ENCODE data around the gene DGKG.
A peak's percentile ranks its signal among the peaks of the same experiment; 100 is the strongest.

DGKG gene

DNA sequence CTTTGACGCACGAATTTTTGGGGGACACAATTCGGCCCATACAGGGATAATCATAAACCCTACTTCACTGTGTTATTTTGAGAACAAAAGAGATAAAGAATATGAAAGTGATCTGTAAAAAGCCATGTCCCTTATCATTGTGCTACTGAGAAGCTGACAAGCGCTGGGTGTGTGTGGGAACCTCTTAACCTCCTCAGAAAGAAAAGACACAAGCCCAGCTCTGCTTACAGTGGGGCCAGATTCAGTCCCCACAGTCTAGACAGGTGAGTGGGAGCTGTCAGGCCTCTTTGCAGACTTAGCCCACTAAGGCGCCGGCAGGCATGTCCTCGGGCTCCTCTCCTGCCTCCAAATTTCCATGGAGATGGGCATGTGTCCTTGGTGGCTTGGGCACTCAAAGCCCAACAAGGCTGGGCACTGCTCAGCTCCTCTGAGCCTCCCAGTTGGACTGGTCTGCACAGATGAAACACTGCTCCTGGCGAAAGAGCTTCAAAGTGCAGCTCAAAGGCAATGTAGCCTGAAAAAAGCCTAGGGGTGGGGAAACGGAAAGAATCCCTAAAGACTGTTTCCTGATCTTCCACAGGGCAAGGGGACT is 188.7 kb downstream of the DGKG start:
- no peak for DNase-seq (ENCODE audit: low read depth, low spot score)

DNA sequence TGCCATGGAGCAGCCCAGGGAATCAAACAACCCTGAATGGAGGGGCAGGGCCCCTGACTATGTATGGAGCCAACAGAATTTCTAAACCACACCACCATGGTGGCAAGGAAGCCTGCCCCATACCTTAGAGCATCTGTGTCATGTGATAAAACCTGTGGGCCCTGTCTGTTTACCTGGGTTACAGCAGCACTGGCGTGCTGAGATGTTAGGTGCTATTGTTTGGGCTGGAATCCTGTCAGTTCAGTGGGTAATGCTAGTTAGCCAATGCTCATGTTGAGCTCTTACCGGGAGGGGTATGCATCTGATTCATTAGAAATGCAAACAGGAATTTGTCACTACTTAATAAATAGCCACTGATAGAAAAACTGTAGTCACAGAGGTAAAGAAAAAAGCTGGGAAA is 189.7 kb downstream of the DGKG start:
- no peak for DNase-seq (ENCODE audit: low read depth, low spot score)

DNA sequence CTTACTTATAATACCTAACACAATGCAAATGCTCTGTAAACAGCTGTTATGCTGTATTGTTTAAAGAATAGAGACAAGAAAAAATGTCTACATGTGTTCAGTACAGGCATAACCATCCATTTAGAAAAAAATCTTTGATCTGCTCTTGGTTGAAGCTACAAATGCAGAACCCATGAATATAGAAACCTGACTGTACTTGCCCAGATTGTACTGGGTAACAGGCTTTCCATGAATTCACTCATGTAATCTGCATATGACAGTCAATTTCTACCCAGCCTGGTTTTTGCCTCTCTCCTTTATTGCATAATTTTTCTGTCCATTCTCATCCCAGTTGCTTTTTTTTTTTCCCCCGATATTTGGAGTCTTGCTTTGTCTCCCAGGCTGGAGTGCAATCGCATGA is 190.5 kb downstream of the DGKG start:
- DNase-seq (ENCODE audit: low read depth, low spot score), result no peak

DNA sequence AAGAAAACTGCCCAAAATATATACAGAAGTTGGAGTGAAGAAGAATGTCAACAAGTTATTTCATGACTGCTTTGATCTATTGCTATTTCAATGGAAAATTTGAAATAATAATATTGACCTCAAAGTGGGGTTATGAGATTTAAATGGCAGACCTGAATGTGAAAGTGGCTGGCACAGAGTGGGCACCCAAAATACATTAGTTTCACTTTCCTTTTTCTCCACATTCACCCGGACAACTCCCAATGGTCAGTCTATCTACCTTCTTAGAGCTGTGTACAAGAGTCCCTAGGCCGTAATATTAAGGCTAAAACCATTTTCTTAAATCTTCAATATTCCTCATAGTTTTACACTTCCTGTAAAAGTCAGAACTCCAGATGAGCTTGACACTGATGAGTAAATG is 191.5 kb downstream of the DGKG start:
- DNase-seq (ENCODE audit: low read depth, low spot score), result no peak

DNA sequence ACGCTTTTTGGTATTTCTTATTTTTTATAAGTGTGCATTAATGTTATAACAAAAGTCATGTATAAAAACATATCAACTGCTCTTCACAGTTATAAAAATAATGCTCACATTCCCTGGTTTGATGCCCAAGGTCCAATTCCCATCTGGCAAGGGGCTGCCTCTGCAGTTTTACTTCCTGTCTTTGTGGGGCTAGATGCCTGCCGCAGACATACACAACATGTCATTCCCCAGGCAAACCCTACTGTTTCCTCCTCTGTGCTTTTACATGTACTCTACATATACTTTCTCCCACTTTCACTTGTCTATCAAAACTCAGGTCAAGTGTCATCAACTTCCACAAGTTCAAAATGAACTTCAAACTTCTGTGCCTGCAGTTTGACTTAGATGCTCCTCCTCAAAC is 192.7 kb downstream of the DGKG start:
- no peak for DNase-seq (ENCODE audit: low read depth, low spot score)

DNA sequence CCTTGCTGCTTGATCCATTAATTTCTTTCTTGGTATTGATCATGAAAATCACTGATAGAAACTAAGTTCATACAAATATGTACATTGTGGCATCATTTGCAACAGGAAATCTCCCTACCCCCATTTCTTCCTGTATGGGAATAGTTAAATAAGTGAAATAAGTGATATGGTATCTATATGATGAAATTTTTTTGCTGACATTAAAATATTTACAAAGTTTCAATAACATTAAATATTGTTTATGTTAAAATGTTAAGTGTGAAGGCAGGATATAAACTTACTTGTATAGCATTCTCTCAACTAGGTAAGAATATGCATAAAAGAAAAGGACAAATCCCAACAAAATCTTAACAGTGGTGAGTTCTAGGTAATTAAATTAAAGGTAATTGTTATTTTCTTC is 193.1 kb downstream of the DGKG start:
- no peak for DNase-seq (ENCODE audit: low read depth, low spot score)

DNA sequence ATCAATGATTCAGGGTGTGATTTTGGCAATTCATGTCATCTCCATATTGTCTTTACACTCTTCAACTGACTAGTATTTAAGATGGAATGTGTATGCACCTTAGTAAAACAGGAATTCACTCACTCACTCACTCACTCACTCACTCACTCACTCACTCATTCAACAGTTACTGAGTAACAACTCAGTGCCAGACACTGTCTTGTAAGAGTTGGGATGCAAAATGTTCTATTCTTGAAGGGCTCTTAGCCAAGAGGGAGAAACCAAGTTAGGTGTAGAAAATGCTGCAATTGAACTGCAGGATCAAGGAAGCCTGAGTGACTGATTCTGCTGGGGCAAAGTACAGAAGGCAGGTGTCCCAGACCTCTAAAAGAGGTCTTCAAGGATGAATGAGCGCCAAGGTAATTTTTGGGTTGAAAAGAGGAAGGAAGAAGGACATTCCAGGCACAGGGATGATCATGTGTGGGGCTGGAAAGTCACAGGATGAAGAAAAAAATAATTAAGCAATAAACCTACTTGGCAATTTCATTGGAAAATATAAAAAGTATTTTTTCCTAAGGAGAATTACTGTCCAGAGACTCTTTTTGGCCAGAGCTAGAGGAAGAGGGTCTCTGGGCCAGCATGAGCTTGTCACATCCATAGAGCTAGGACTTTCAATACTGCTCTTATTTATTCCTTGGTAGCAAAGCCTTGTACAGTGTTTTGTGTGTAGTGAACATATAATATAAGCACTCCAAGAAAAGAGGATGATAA is 194.2 kb downstream of the DGKG start:
- DNase-seq (ENCODE audit: low read depth, low spot score), result no peak

DNA sequence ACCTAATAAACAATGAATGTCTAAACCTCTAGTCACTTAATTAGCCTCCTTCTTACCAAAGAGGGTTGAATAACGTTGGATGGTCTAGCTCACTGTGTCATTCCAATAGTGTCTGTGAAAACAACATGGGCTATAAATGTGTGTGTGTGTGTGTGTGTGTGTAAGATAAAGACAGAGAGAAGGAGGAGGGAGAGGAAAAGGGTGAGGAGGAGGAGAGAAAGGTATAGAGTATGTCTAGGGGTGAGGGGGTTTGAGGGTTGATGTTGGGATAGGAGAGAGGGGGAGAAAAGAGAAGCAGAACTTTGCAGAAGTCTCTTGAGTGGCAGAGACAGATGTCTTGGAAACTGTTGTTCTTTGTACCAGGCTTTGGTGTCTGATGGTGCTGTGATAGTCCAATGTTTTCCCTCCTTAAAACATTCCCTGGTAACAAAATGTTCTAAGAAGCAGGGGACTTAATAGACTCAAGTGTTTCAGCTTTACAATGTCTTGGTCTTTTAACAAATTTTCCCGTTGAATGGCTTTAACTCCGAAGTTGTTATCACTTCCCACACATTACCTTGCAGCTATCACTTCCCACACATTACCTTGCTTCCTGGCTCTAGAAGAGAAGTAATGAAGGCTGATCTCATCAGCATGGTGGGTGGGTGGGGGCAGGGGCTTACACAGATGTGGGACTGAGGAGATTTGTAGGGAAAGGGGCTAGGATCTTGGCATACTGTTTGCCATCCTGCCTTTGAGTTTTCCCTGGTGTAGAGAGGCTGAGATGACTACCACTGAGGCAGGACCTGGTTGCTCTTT is 195.3 kb downstream of the DGKG start:
- DNase-seq (ENCODE audit: low read depth, low spot score), result no peak

DNA sequence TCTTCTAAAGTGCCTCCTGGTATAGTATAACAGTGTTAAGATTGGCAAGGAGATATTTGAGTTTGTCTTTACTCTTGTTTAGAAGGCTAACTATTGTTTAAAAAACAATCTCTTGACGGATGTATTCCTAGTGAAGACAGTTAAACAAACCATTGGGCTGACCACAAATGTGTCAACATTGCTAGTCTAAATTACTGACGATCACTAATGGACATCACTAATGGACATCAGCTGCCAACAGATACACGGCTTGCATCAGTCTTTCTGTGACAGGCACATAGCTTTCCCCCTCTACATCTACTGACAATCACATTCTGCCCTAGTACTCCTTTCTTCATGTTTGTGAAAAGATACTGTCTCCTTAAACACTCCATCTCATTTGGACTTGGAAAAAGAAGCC is 196.0 kb downstream of the DGKG start:
- no peak for DNase-seq (ENCODE audit: low read depth, low spot score)

DNA sequence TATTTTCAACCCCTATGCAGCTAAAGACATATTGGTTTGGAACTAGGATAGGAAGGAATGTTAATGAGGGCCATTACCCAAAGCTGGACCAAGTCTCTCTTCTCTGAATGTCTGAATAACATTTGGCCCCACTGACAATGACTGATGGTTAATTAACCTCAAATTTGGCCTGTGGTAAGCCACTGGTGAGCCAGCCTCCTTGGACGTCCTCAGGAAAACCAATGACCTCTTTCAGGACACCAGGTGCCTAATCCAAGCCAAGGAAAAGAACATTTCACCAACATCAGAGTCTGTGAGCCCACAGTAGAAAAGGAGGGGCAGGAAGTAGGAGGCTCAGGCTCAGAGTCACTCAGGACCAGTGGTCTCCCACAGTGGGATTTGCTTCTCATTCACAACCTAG is 196.7 kb downstream of the DGKG start:
- no peak for DNase-seq (ENCODE audit: low read depth, low spot score)

DNA sequence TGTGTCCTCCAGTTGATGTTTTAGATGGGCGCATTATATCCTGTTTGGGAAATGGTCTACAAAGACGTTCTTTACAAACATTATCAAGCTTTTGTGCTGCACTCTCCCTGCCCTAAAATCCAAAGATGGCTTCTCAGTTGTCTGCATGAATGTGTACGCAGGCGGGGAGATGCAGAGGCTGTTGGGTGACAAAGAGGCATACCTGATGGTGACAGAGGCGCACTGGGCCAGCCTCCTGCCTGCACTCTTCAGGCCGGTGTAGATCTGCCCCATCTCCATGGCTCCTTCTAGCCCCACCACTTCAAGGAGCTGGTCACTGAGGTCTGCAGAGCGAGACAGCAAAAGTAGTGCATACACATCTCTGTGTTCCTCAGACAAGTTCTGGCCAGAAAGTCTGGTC is 197.3 kb downstream of the DGKG start:
- DNase-seq (ENCODE audit: low read depth, low spot score), result no peak

DNA sequence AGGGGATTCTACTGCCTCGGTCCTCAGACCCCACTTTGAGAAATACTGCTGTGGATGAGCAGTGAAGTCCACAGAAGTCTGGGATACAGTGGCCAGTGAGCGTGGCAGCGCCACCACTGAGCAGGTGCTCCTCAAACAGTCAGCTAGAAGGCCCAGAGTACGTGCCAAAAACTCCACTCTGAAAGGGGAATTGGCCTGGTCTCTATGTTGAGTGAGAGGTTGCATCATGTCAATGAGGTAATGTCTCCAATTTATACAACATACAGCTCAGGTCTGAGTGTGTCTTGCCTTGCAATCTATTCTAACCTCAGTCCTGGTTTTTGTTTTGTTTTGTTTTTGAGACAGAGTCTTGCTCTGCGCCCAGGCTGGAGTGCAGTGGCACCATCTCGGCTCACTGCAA is 199.8 kb downstream of the DGKG start:
- no peak for DNase-seq (ENCODE audit: low read depth, low spot score)

DNA sequence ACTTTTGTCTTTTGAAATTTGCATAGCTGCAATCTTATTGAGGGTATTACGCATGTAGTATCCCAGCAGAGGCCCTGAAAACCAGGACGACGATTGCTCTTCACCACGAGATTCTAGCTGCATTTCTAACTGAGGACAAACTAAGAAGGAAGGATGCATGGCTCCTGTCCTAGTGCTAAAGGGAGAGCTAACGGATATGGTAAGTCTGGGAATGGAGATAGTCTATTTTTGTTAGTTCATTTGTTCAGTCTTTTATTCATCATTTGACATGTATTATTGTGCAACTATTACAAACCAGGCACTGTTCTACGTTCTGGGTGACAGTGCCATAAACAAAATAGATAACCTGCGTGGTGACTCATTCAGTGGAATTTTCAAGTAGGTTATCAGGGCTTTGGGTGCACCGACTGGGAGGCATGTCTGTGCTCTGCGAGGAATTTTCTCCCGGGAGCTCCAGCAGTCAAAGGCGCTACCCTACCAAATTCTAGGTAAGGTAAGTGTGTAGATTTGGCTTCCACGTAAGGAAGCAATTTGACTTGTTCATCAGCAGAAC is 201.3 kb downstream of the DGKG start:
- DNase-seq (ENCODE audit: low read depth, low spot score), result peak; percentile 20

DNA sequence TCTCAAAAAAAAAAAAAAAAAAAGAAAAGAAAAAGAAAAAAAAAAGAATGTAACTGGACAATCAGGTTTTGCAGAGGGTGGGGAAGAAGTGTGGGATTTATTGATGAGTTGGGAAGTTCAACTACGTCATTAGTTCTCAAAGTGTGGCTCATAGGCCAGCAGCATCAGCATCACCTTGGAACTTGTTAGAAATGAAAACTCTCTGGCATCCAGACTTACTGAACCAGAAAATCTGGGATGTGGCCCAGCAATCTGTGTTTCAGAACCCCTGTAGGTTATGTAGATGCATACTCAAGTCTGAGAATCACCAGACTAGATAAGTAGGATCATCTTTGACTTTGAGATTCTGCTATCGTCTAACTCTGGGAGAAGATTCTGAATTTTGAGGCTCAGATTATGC is 207.4 kb downstream of the DGKG start:
- DNase-seq (ENCODE audit: low read depth, low spot score), result no peak

DNA sequence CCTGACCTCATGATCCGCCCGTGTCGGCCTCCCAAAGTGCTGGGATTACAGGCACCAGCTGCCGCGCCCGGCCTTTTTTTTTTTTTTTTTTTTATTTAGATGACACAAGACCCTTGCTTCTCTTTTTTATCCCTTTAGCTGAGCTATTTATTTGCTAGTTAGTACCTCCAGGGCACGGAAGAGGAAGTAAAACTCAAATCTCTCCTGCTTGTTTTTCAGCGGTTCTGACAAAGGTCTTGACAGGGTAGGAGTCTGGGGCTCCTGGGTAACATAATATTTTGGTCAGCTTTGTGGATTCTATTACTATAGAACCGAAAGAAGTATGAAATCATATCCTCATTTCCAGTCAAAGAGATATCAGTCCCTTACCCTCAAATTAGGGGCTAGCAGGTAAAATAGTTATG is 209.1 kb downstream of the DGKG start:
- no peak for DNase-seq (ENCODE audit: low read depth, low spot score)

DNA sequence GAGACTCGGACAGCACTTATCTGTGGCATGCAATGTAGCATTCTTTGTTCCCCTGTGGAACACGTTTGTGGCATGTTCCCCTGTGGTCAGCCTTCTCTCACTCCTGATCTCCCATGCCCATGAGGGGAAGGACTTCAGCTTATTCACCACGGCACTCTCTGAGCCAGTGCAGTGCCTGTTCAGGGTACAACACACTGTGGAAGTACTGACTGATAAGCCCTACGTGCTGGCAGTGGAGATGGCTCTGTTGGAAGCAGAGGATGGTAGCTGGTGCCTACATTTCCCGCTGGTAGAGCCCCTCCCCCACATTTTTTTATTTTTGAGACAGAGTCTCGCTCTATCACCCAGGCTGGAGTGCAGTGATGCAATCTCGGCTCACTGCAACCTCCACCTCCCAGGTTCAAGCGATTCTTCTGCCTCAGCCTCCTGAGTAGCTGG is 209.7 kb downstream of the DGKG start:
- DNase-seq (ENCODE audit: low read depth, low spot score), result no peak

DNA sequence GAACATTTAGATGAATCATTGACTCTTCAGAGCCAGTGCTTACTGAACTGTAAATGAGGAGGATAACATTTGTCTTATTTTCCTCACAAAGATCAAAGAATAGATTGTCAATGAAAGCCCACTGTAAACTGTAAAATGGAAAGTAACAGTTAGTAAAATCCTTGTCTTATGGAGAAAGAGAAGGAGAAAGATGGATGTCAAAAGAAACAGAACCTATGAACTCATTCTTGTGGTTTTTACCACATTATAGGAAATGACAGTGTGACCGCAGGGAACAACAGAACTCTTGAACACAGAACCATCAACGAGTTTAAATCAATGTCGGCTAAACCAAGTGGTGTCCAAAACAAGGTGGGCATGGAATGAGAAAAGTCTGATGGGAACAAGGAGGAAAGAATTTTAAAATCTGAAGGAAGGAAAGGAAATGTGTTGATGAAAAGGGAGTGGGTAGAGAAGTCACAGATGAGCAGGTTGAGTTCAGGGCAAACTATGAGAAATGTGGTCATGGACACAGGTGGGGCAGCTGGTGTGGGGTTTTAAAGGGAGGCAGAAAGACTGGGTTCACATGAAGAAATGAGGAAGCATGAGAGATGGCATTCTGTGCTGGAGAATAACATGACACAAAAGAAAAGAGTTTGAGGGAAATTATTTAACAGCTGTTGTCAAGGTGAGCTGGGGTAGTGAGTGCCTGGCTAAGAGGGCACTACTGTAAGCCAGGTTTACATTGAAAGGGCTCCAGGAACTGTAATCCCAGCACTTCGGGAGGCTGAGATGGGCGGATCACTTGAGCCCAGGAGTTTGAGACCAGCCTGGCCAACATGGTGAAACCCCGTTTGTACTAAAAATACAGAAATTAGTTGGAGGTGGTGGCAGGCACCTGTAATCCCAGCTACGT is 210.7 kb downstream of the DGKG start:
- no peak for DNase-seq (ENCODE audit: low read depth, low spot score)

DNA sequence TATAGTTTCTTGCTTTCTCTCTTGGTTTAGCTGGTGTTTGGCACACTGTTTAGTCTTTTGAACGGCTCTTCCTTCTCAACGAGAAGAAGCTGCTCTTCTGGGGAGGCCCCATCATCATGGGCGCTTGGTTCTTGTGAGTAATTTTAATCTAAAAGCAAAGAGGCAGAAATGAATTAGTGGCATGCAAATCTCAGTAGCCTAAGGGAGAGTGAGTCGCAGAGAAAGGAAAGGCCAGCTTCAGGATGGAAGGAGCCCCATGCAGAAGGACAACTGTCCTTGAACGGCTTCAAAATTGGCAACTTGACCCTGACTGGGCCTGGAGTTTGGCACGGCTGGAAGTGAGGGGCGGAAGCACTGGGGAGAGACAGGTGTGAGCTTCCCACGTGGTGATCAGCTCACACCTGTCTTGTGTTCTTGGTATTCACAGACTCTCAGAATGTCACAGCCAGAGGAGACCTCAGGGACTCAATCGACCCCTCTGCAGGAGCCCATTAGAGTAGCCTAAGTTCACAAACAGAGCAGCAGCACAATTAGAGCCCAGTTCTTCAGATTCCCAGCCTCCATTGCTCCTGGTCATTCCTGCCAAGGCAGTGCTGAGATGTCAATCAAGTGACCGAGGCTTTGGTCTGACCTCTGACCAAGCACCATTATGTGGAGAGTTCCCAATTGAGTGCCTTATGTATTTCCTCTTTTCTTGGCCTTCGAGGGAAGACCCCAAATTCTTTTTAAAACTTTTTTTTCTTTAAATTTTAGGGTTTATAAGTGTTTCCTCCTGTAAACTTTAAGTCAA is 211.8 kb downstream of the DGKG start:
- no peak for DNase-seq (ENCODE audit: low read depth, low spot score)

DNA sequence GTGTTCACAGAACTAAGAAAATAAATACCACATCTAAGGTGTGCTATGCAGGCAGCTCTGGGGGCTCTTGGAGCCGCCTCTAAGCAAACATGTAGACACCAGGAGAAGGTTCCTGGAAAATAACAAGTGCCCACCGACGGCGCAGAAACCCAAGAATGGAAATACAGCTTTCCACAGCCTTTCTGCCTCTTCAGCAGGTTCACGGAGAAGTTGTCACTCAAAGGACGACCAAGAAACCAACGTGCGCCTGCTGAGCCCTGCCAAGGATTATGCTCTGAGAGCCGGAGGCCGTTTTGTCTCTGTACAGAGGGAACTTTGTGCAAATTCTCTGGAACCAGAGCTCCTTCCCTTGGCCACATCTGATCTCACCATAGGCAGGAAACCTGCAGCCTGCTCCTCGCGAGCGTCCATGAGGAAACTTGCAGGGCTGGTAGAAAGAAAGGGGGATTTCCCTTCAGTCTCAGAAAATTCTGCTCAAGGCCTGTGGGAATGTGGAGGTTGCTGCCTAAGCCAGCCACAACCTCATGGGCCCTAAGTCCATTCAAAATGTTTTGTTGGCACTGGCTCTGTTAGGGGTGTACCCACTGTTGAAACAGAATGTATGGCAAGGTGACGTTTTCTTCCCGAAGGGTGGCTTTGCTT is 212.6 kb downstream of the DGKG start:
- no peak for DNase-seq (ENCODE audit: low read depth, low spot score)

DNA sequence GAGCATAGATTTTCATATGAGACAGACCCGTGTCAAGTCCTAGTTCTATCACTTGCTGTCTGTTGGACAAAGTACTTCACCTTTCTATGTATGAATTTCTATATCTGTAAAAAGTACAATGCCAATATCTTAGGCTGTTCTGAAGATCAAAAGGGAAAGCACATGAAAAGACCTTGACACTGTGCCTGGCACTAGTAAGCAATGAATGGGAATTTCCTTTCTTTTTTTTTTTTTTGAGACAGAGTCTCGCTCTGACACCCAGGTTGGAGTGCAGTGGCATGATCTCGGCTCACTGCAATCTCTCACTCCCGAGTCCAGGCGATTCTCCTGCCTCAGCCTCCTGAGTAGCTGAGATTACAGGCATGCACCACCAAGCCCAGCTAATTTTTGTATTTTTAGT is 217.8 kb downstream of the DGKG start:
- DNase-seq (ENCODE audit: low read depth, low spot score), result no peak
